Lower lobe of right lung (tissue), 2 donors: ENCODE measurements around the gene FBLN2. TPM values are rescaled to one million over a fixed set of nuclear protein-coding genes. Genes with fewer than 3 reads are reported as not detected.

Experiments used
- ATAC-seq, 2 donors: fragments of 200-7000 bp; cut with Tn5 transposase; one replicate each; pipeline ENCODE4 v1.9.1; 2020 to 2022; ENCODE audit warnings: mild to moderate bottlenecking in 2 of 2, moderate library complexity in 2 of 2
- DNase-seq: peaks from one replicate; pipeline ENCODE4 v3.0.0-alpha.2; 2020
- H3K27ac ChIP-seq: fragments of 200-600 bp; one replicate; pipeline ENCODE4 v1.8.0; 2022
- H3K27me3 ChIP-seq: fragments of 200-600 bp; one replicate; pipeline ENCODE4 v1.8.0; 2022; ENCODE audit warnings: low read depth
- H3K36me3 ChIP-seq: fragments of 200-600 bp; one replicate; pipeline ENCODE4 v1.8.0; 2022; ENCODE audit warnings: mild to moderate bottlenecking
- H3K4me1 ChIP-seq: fragments of 200-600 bp; one replicate; pipeline ENCODE4 v1.8.0; 2022
- H3K4me3 ChIP-seq: fragments of 200-600 bp; one replicate; pipeline ENCODE4 v1.8.0; 2022; ENCODE audit warnings: mild to moderate bottlenecking
- H3K9me3 ChIP-seq: fragments of 200-600 bp; one replicate; pipeline ENCODE4 v1.8.0; 2022
- intact Hi-C: fragments of 100-400 bp; cut with DNase I; formaldehyde crosslinking; loops from one replicate; pipeline ENCODE4 v1.11.0; 2022
- total RNA-seq: library from RNA; stranded (reverse); fragmentation: NEBNext Ultra II Directional; extraction: Animal tissue kit (Norgen Biotek cat#: 25700); gene quantifications from one replicate; pipeline ENCODE4 v1.2.1, GENCODE V29; 2021
- TF ChIP-seq, protein P1 (sequence below): fragments of 200-600 bp; IDR thresholded peaks from one replicate; pipeline ENCODE4 v1.8.0; 2022; ENCODE audit warnings: antibody characterized with exemption, mild to moderate bottlenecking
- donor health status: DM: no; HTN: yes; CAD: no; lungs with severe emphysema.

The FBLN2 gene
- total RNA-seq, 1 donor from 2014 or later = 40.8 TPM

DNA sequence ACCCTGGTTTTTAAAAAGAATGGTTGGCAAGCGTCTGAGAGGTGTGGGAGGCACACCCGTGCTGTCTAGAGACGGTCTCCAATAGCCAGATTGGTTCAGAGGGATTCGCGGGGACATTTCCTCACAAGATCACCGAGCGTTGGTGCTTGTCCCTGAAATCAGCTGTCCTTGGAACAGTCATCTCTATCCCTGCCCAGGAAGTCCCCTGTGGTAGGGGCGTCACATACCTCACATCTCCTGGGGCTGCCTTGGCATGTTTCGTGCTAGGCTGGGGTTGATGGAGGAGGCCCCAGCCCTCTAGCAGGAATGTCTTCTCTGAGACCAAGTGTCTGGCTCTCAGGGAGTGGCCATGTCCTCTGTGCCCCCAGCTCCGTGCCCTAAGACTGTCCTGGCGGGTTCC, 6.8 kb downstream of the FBLN2 start:
- TF ChIP-seq, protein P1, sequence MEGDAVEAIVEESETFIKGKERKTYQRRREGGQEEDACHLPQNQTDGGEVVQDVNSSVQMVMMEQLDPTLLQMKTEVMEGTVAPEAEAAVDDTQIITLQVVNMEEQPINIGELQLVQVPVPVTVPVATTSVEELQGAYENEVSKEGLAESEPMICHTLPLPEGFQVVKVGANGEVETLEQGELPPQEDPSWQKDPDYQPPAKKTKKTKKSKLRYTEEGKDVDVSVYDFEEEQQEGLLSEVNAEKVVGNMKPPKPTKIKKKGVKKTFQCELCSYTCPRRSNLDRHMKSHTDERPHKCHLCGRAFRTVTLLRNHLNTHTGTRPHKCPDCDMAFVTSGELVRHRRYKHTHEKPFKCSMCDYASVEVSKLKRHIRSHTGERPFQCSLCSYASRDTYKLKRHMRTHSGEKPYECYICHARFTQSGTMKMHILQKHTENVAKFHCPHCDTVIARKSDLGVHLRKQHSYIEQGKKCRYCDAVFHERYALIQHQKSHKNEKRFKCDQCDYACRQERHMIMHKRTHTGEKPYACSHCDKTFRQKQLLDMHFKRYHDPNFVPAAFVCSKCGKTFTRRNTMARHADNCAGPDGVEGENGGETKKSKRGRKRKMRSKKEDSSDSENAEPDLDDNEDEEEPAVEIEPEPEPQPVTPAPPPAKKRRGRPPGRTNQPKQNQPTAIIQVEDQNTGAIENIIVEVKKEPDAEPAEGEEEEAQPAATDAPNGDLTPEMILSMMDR = no peak
- Histone ChIP-seq H3K27ac (no peak overlapping the region), H3K27me3 (peaks cover 9% of the 10 kb centered on the region), H3K4me3 (no peak overlapping the region), H3K36me3 (no peaks in the 10 kb centered on the region), H3K9me3 (no peaks in the 10 kb centered on the region), H3K4me1 (no peaks in the 10 kb centered on the region)
- DNase-seq (no peak), ATAC-seq (no peak)
- intact Hi-C loops = no loop called here

DNA sequence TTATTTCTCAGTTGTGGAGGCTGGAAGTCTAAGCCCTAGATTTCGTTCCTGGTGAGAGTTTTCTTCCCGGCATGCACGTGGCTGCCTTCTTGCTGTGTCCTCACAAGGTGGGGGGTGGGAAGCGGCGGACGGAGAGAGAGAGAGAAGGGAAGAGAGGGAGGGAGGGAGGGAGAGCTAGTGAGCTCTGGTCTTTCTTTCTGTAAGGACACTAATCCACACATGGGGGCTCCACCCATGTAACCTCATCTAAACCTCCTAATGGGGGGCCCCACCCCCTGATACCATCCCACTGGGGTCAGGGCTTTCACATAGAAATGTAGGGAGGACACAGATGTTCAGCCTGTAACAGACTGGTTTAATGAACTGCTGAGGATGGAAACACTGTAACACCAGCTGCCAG, 7.3 kb downstream of the FBLN2 start:
- Histone ChIP-seq H3K4me1 (no peaks in the 10 kb centered on the region), H3K27ac (no peak overlapping the region), H3K36me3 (no peaks in the 10 kb centered on the region), H3K27me3 (peaks cover 9% of the 10 kb centered on the region), H3K9me3 (no peaks in the 10 kb centered on the region), H3K4me3 (no peak overlapping the region)
- DNase-seq (no peak), ATAC-seq (no peak)
- intact Hi-C loops = no loop called here
- TF ChIP-seq, protein P1 = no peak

DNA sequence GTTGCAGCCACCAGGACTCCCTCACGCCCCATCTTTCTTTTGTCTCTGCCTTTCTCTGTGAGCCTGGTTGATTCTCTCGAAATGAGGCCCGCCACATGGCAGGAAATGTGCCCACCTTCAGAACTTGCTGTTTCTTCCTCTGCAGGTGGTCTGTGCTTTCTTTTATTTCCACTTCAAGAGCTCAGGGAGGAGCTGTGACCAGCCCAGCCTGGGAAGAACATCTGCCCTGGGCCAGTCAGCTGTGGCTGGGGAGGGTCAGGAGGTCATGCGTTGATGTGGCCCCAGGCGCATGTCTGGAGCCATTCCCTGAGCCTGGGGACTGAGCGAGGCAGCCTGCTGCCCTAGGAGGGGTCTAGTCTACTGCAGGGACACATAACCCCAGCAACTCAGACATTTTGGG, 8.0 kb downstream of the FBLN2 start:
- Histone ChIP-seq H3K27ac (no peak overlapping the region), H3K27me3 (peaks cover 5% of the 10 kb centered on the region), H3K4me3 (no peak overlapping the region), H3K9me3 (no peaks in the 10 kb centered on the region), H3K4me1 (no peaks in the 10 kb centered on the region), H3K36me3 (no peaks in the 10 kb centered on the region)
- intact Hi-C loops = no loop called here
- DNase-seq = no peak
- TF ChIP-seq, protein P1 = no peak
- no peak for ATAC-seq

DNA sequence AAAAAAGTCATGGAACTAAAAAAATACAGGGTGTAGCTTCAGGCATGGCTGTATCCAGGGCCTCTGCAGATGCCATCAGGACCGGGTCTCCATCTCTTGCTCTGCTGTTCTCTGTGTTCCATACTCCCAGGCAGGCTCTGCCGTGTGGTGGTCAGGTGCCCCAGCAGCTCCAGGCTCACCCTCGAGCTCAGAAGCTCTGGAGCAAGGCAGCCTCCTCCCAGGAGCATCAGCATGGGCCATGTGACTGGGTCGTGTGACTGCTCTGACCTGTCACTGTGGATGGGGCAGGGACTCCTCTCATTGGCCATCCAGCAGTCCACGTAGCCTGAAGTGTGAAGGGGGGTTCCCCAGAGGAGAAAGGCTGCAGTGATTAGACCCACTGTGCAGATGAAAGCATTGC, 8.5 kb downstream of the FBLN2 start:
- H3K27ac ChIP-seq = no peak overlapping the region
- intact Hi-C loops = no loop called here
- H3K27me3 ChIP-seq = peaks cover 5% of the 10 kb centered on the region
- no peaks in the 10 kb centered on the region for H3K36me3 ChIP-seq
- no peaks in the 10 kb centered on the region for H3K9me3 ChIP-seq
- H3K4me1 ChIP-seq = no peaks in the 10 kb centered on the region
- no peak overlapping the region for H3K4me3 ChIP-seq
- TF ChIP-seq, protein P1 = no peak
- DNase-seq (no peak), ATAC-seq (no peak)

DNA sequence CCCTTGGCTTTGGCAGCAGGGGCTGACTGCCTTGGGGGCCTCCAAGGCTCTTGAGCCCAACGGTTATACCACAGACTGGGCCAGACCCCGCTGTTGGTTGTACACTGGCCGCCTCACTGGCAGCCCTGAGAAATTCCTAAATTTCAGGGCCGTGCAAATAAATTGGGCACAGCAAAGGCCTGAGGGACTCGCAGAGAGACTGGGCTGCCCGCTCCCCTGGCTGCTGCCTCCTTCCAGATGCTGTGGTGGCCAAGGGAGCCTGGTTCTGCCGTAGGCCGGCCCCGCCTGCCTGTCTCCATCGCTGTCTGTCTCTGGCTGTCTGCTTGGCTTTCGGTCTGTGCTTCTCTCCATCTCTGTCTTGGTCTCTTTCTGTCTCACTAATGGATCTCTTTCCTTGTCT, 9.0 kb downstream of the FBLN2 start:
- no peaks in the 10 kb centered on the region for H3K36me3 ChIP-seq
- no peaks in the 10 kb centered on the region for H3K4me1 ChIP-seq
- peaks cover 5% of the 10 kb centered on the region for H3K27me3 ChIP-seq
- DNase-seq (no peak), ATAC-seq (no peak)
- no peak overlapping the region for H3K27ac ChIP-seq
- H3K9me3 ChIP-seq = no peaks in the 10 kb centered on the region
- intact Hi-C loops = no loop called here
- TF ChIP-seq, protein P1 = no peak
- no peak overlapping the region for H3K4me3 ChIP-seq

DNA sequence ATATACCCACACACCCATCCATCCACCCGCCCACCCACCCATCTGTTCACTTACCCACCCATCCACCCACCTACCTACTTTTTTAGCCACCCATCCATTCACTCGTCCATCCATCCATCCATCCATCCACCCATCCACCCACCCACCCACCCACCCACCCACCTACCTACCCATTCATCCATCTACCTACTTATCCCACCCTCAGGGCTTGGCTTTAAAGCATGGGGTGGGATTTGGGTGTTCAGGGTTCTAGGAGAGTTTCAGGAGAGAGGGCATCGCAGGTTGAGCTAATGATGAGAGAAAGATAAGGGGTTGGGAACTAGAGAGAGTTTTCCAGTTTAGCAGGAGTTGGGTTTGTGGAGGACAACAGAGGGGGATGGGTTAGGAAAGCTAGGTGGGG, 9.7 kb downstream of the FBLN2 start:
- no peak for ATAC-seq
- peaks cover 5% of the 10 kb centered on the region for H3K27me3 ChIP-seq
- intact Hi-C loops = no loop called here
- no peak overlapping the region for H3K27ac ChIP-seq
- DNase-seq = no peak
- no peaks in the 10 kb centered on the region for H3K9me3 ChIP-seq
- no peaks in the 10 kb centered on the region for H3K4me1 ChIP-seq
- H3K36me3 ChIP-seq = no peaks in the 10 kb centered on the region
- TF ChIP-seq, protein P1 = no peak
- H3K4me3 ChIP-seq = no peak overlapping the region
